ENCODE data around the gene RBM47.
"Not testable (repeated sequence)": the region's sequence is repeated elsewhere in the genome, so short reads cannot be mapped to it uniquely, and the experiment has no call there.

RBM47 gene

GRCh38 chr4:40521957-40522356, 107.7 kb downstream of the RBM47 start:
- H2BK15ac ChIP-seq (ENCODE audit: low read length): no peak overlapping the region
- DNase-seq (ENCODE audit: low spot score): no peak
- H3K18ac ChIP-seq (ENCODE audit: low read length): no peak overlapping the region
- no peaks in the 10 kb centered on the region for H3K79me1 ChIP-seq (ENCODE audit: low read depth, low read length)
- H3K9ac ChIP-seq (ENCODE audit: low read depth, low read length, poor library complexity): no peak overlapping the region
- no peak overlapping the region for H2BK5ac ChIP-seq (ENCODE audit: low read length)
- no peak overlapping the region for H2BK120ac ChIP-seq (ENCODE audit: low read depth, low read length)
- no peak overlapping the region for H3K4ac ChIP-seq (ENCODE audit: low read length)
- H3K27ac ChIP-seq (replicated peaks; ENCODE audit: low read length): no peak overlapping the region
- no peak overlapping the region for H3K23ac ChIP-seq (ENCODE audit: low read depth, low read length, poor library complexity)
- no peak overlapping the region for H2BK12ac ChIP-seq (ENCODE audit: low read length)
- H3K27me3 ChIP-seq (ENCODE audit: control insufficient read depth in 3 of 3, insufficient read depth in 3 of 3, low read depth in 1 of 3, low read length in 3 of 3): no peaks in the 10 kb centered on the region
- H2AFZ ChIP-seq (ENCODE audit: low read length): no peak overlapping the region
- no peak overlapping the region for H3K4me3 ChIP-seq (ENCODE audit: low read length in 2 of 2)
- H3K36me3 ChIP-seq (replicated peaks in 1 of 2; ENCODE audit: control insufficient read depth in 2 of 2, insufficient read depth in 2 of 2, low read length in 2 of 2): no peaks in the 10 kb centered on the region
- no CpG with 5 or more reads among the region's 2 CpGs for WGBS, 2 donors (ENCODE audit: extremely low coverage in 2 of 2, insufficient read length in 2 of 2, insufficient replicate concordance in 1 of 2)
- H3K9me3 ChIP-seq (replicated peaks in 1 of 2; ENCODE audit: control insufficient read depth in 2 of 2, insufficient read depth in 1 of 2, low read depth in 1 of 2, low read length in 2 of 2): no peaks in the 10 kb centered on the region
- no peak overlapping the region for H3K4me2 ChIP-seq (ENCODE audit: insufficient read depth, low read length, poor library complexity, severe bottlenecking)
- no peak overlapping the region for H2AK5ac ChIP-seq (ENCODE audit: low read depth, low read length)
- H3K4me1 ChIP-seq (ENCODE audit: control insufficient read depth in 2 of 2, insufficient read depth in 1 of 2, low read depth in 1 of 2, low read length in 2 of 2): peaks cover 0 to 1% of the 10 kb centered on the region in 2 donors
- H3K14ac ChIP-seq (ENCODE audit: low read length): no peak overlapping the region
- no peak overlapping the region for H4K91ac ChIP-seq (ENCODE audit: low read depth, low read length, poor library complexity)
- H4K8ac ChIP-seq (ENCODE audit: low read depth, low read length): no peak overlapping the region

- no peaks in the 10 kb centered on the region for H3K27me3 ChIP-seq (ENCODE audit: control insufficient read depth in 3 of 3, insufficient read depth in 3 of 3, low read depth in 1 of 3, low read length in 3 of 3)
- H3K9me3 ChIP-seq (replicated peaks in 1 of 2; ENCODE audit: control insufficient read depth in 2 of 2, insufficient read depth in 1 of 2, low read depth in 1 of 2, low read length in 2 of 2): no peaks in the 10 kb centered on the region
- no peak overlapping the region for H2BK15ac ChIP-seq (ENCODE audit: low read length)
- no peak overlapping the region for H3K4me3 ChIP-seq (ENCODE audit: low read length in 2 of 2)
- no peak overlapping the region for H2BK5ac ChIP-seq (ENCODE audit: low read length)
- H4K91ac ChIP-seq (ENCODE audit: low read depth, low read length, poor library complexity): no peak overlapping the region
- no peak overlapping the region for H4K8ac ChIP-seq (ENCODE audit: low read depth, low read length)
- no peak overlapping the region for H3K18ac ChIP-seq (ENCODE audit: low read length)
- no peaks in the 10 kb centered on the region for H3K79me1 ChIP-seq (ENCODE audit: low read depth, low read length)
- no peak overlapping the region for H2AK5ac ChIP-seq (ENCODE audit: low read depth, low read length)
- H3K14ac ChIP-seq (ENCODE audit: low read length): no peak overlapping the region
- H3K27ac ChIP-seq (replicated peaks; ENCODE audit: low read length): no peak overlapping the region
- H3K9ac ChIP-seq (ENCODE audit: low read depth, low read length, poor library complexity): no peak overlapping the region
- H2BK120ac ChIP-seq (ENCODE audit: low read depth, low read length): no peak overlapping the region
- H2BK12ac ChIP-seq (ENCODE audit: low read length): no peak overlapping the region
- DNase-seq (ENCODE audit: low spot score): no peak
- H3K4me2 ChIP-seq (ENCODE audit: insufficient read depth, low read length, poor library complexity, severe bottlenecking): no peak overlapping the region
- no peaks in the 10 kb centered on the region for H3K36me3 ChIP-seq (replicated peaks in 1 of 2; ENCODE audit: control insufficient read depth in 2 of 2, insufficient read depth in 2 of 2, low read length in 2 of 2)
- no peak overlapping the region for H2AFZ ChIP-seq (ENCODE audit: low read length)
- WGBS, 2 donors (ENCODE audit: extremely low coverage in 2 of 2, insufficient read length in 2 of 2, insufficient replicate concordance in 1 of 2): no CpG with 5 or more reads among the region's 4 CpGs
- H3K4ac ChIP-seq (ENCODE audit: low read length): no peak overlapping the region
- H3K23ac ChIP-seq (ENCODE audit: low read depth, low read length, poor library complexity): no peak overlapping the region
- H3K4me1 ChIP-seq (ENCODE audit: control insufficient read depth in 2 of 2, insufficient read depth in 1 of 2, low read depth in 1 of 2, low read length in 2 of 2): peaks cover 0 to 2% of the 10 kb centered on the region in 2 donors
Measured at GRCh38 chr4:40520533-40520932, 109.1 kb downstream of the RBM47 start.

GRCh38 chr4:40517081-40517480, 112.6 kb downstream of the RBM47 start:
- not testable (repeated sequence) for H2AFZ ChIP-seq (ENCODE audit: low read length); H3K9me3 ChIP-seq (replicated peaks in 1 of 2; ENCODE audit: control insufficient read depth in 2 of 2, insufficient read depth in 1 of 2, low read depth in 1 of 2, low read length in 2 of 2); H3K14ac ChIP-seq (ENCODE audit: low read length); H3K23ac ChIP-seq (ENCODE audit: low read depth, low read length, poor library complexity); H2BK5ac ChIP-seq (ENCODE audit: low read length); H3K36me3 ChIP-seq (replicated peaks in 1 of 2; ENCODE audit: control insufficient read depth in 2 of 2, insufficient read depth in 2 of 2, low read length in 2 of 2); H3K9ac ChIP-seq (ENCODE audit: low read depth, low read length, poor library complexity); H2BK120ac ChIP-seq (ENCODE audit: low read depth, low read length); H4K8ac ChIP-seq (ENCODE audit: low read depth, low read length); H3K27me3 ChIP-seq (ENCODE audit: control insufficient read depth in 3 of 3, insufficient read depth in 3 of 3, low read depth in 1 of 3, low read length in 3 of 3); H3K4me2 ChIP-seq (ENCODE audit: insufficient read depth, low read length, poor library complexity, severe bottlenecking); H3K4me3 ChIP-seq (ENCODE audit: low read length in 2 of 2); DNase-seq (ENCODE audit: low spot score); H3K27ac ChIP-seq (replicated peaks; ENCODE audit: low read length); H2AK5ac ChIP-seq (ENCODE audit: low read depth, low read length); H3K79me1 ChIP-seq (ENCODE audit: low read depth, low read length); H3K18ac ChIP-seq (ENCODE audit: low read length); H4K91ac ChIP-seq (ENCODE audit: low read depth, low read length, poor library complexity); H3K4ac ChIP-seq (ENCODE audit: low read length); H2BK12ac ChIP-seq (ENCODE audit: low read length); H2BK15ac ChIP-seq (ENCODE audit: low read length)
- H3K4me1 ChIP-seq (ENCODE audit: control insufficient read depth in 2 of 2, insufficient read depth in 1 of 2, low read depth in 1 of 2, low read length in 2 of 2): peaks cover 0 to 11% of the 10 kb centered on the region in 2 donors
- WGBS, 2 donors (ENCODE audit: extremely low coverage in 2 of 2, insufficient read length in 2 of 2, insufficient replicate concordance in 1 of 2): no CpG with 5 or more reads among the region's 5 CpGs

- H3K27me3 ChIP-seq (ENCODE audit: control insufficient read depth in 3 of 3, insufficient read depth in 3 of 3, low read depth in 1 of 3, low read length in 3 of 3): no peaks in the 10 kb centered on the region
Measured at GRCh38 chr4:40516651-40517050, 113.0 kb downstream of the RBM47 start.

More at GRCh38 chr4:40516651-40517050, 113.0 kb downstream of the RBM47 start:
- Histone ChIP-seq H2BK12ac (ENCODE audit: low read length) (no peak overlapping the region), H3K4me2 (ENCODE audit: insufficient read depth, low read length, poor library complexity, severe bottlenecking) (no peak overlapping the region), H2AFZ (ENCODE audit: low read length) (no peak overlapping the region), H3K18ac (ENCODE audit: low read length) (no peak overlapping the region), H3K27ac (replicated peaks; ENCODE audit: low read length) (no peak overlapping the region), H2AK5ac (ENCODE audit: low read depth, low read length) (no peak overlapping the region), H3K23ac (ENCODE audit: low read depth, low read length, poor library complexity) (no peak overlapping the region), H3K4me1 (ENCODE audit: control insufficient read depth in 2 of 2, insufficient read depth in 1 of 2, low read depth in 1 of 2, low read length in 2 of 2) (peaks cover 0 to 11% of the 10 kb centered on the region in 2 donors), H2BK5ac (ENCODE audit: low read length) (no peak overlapping the region), H4K91ac (ENCODE audit: low read depth, low read length, poor library complexity) (no peak overlapping the region), H3K4me3 (ENCODE audit: low read length in 2 of 2) (no peak overlapping the region), H3K9ac (ENCODE audit: low read depth, low read length, poor library complexity) (no peak overlapping the region), H3K36me3 (replicated peaks in 1 of 2; ENCODE audit: control insufficient read depth in 2 of 2, insufficient read depth in 2 of 2, low read length in 2 of 2) (no peaks in the 10 kb centered on the region), H3K9me3 (replicated peaks in 1 of 2; ENCODE audit: control insufficient read depth in 2 of 2, insufficient read depth in 1 of 2, low read depth in 1 of 2, low read length in 2 of 2) (no peaks in the 10 kb centered on the region), H3K14ac (ENCODE audit: low read length) (no peak overlapping the region), H2BK15ac (ENCODE audit: low read length) (no peak overlapping the region), H4K8ac (ENCODE audit: low read depth, low read length) (no peak overlapping the region), H3K79me1 (ENCODE audit: low read depth, low read length) (no peaks in the 10 kb centered on the region), H2BK120ac (ENCODE audit: low read depth, low read length) (no peak overlapping the region), H3K4ac (ENCODE audit: low read length) (no peak overlapping the region)
- DNase-seq (ENCODE audit: low spot score): no peak
- no CpG with 5 or more reads among the region's 4 CpGs for WGBS, 2 donors (ENCODE audit: extremely low coverage in 2 of 2, insufficient read length in 2 of 2, insufficient replicate concordance in 1 of 2)

Measured in neuronal stem cell (in vitro differentiated cells).